ENCODE measurements around the gene BANF2. TPM values are rescaled to one million over a fixed set of nuclear protein-coding genes. Genes with fewer than 3 reads are reported as not detected.

The BANF2 gene
- total and polyA plus RNA-seq, 2 of the 8 experiments (the other 6 are each of a cell fraction or from before 2014, with no cell fraction given): not detected

DNA sequence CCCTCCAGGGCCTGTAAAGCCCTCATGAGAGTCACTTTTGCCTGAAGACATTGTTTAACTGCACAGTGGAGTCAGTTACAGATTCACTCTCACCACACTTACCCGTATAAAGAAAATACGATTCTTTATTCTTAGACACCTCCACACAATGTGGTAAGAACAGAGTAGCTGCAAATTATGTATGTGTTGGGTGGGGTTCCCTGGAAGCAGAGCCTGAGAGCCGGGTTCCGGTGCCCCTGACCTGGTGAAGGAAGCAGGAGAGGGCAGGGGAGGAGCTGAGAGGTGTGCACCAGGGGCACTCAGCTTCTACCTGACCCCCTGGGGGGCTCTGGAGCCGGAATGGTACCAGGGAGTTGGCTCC lies 11.5 kb downstream of the BANF2 start:
- Histone ChIP-seq H3K14ac (ENCODE audit: insufficient read length) (no peak overlapping the region), H4K5ac (ENCODE audit: insufficient read length, low read depth, low read length) (no peak overlapping the region), H3K56ac (replicated peaks; ENCODE audit: insufficient read length, low read depth, low read length) (no peak overlapping the region), H2AK5ac (ENCODE audit: low read depth, low read length) (no peak overlapping the region), H3K23me2 (ENCODE audit: low read depth, low read length) (no peaks in the 10 kb centered on the region), H3K23ac (ENCODE audit: insufficient read length) (no peak overlapping the region), H3K4me1 (replicated peaks in 1 of 4; ENCODE audit: control insufficient read depth in 3 of 4, insufficient read depth in 4 of 4, low read length in 3 of 4) (peaks cover 2 to 12% (median 7%) of the 10 kb centered on the region in 4 experiments), H3K9ac (replicated peaks in 1 of 4; ENCODE audit: extremely low read depth in 1 of 4, low read depth in 3 of 4, low read length in 3 of 4) (no peak overlapping the region), H2BK120ac (replicated peaks; ENCODE audit: low read depth, low read length) (no peak overlapping the region), H3K36me3 (ENCODE audit: control insufficient read depth in 2 of 4, insufficient read depth in 4 of 4, low read length in 3 of 4) (no peaks in the 10 kb centered on the region), H3K4me2 (ENCODE audit: insufficient read depth in 1 of 2, low read depth in 2 of 2, low read length in 2 of 2) (no peak overlapping the region), H4K91ac (replicated peaks; ENCODE audit: insufficient read length, low read length) (no peak overlapping the region), H3K9me3 (ENCODE audit: insufficient read depth in 2 of 2, low read depth in 1 of 2, low read length in 1 of 2) (no peaks in the 10 kb centered on the region), H2BK15ac (ENCODE audit: low read length) (no peak overlapping the region), H3K27me3 (replicated peaks in 1 of 4; ENCODE audit: control insufficient read depth in 3 of 4, extremely low read depth in 1 of 4, insufficient read depth in 3 of 4, low read length in 3 of 4) (no peaks in the 10 kb centered on the region), H3K4ac (replicated peaks; ENCODE audit: insufficient read length, low read depth, low read length) (no peak overlapping the region), H2BK5ac (ENCODE audit: low read depth, low read length) (no peak overlapping the region), H2BK12ac (ENCODE audit: low read depth, low read length) (0 out of 2 replicates have a peak overlapping the region, but pooled peaks have one; percentile 17), H3K79me2 (ENCODE audit: control insufficient read depth in 1 of 2, insufficient read depth in 2 of 2, low read length in 2 of 2) (no peaks in the 10 kb centered on the region), H4K20me1 (replicated peaks in 1 of 2; ENCODE audit: control insufficient read depth in 1 of 2, insufficient read depth in 2 of 2, low read length in 2 of 2) (no peaks in the 10 kb centered on the region), H3K27ac (ENCODE audit: low read depth, low read length) (no peak overlapping the region), H2AFZ (ENCODE audit: low read length) (no peak overlapping the region), H3K79me1 (ENCODE audit: low read depth, low read length) (no peaks in the 10 kb centered on the region), H2BK20ac (ENCODE audit: low read length) (no peak overlapping the region), H3K18ac (ENCODE audit: extremely low read depth, low read length) (no peak overlapping the region), H4K8ac (ENCODE audit: extremely low read depth, insufficient read depth, low read length) (no peak overlapping the region), H3K4me3 (ENCODE audit: extremely low read depth in 1 of 4, insufficient read depth in 2 of 4, low read depth in 3 of 4, low read length in 4 of 4) (no peak overlapping the region)
- no peak for DNase-seq (ENCODE audit: low read depth in 1 of 2, low spot score in 2 of 2)
- 94% methylated on average over 5 of the region's 5 CpGs; no CpG with 5 or more reads in 1 of the 2 experiments for WGBS, 2 experiments (ENCODE audit: extremely low coverage in 1 of 2, insufficient coverage in 1 of 2, insufficient read length in 1 of 2, insufficient replicate concordance in 2 of 2, low coverage in 1 of 2, low lambda C conversion rate in 2 of 2, missing lambda C conversion rate in 1 of 2)
- ChIA-PET POLR2A (ENCODE audit: partially characterized antibody) (no interaction called here), CTCF (ENCODE audit: partially characterized antibody) (interaction anchor here (0.6 to 4.2 kb wide), 6 partner anchors 11 to 78 kb away, joined by 3 to 14 read pairs (median 4); partner anchors contain the start of gene BANF2)
- no peak for FAIRE-seq
- TF ChIP-seq, protein P1, sequence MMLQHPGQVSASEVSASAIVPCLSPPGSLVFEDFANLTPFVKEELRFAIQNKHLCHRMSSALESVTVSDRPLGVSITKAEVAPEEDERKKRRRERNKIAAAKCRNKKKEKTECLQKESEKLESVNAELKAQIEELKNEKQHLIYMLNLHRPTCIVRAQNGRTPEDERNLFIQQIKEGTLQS (IDR thresholded peaks at IDR 0.05; ENCODE audit: insufficient read depth, low read depth, low read length): no peak
- no peak for TF ChIP-seq BCL11A (IDR thresholded peaks at IDR 0.05; ENCODE audit: low read depth in 2 of 2, low read length in 2 of 2)
